ENCODE measurements around the gene CACNA2D3. TPM values are rescaled to one million over a fixed set of nuclear protein-coding genes. Genes with fewer than 3 reads are reported as not detected.

Gene CACNA2D3
- total RNA-seq, 1 donor from 2014 or later, result 10.0 TPM

GRCh38 chr3:55078876-55079275 is 956.5 kb downstream of the CACNA2D3 start:
- Mint-ChIP-seq H3K27ac (ENCODE audit: unreplicated experiment) (no peak overlapping the region), H3K27me3 (ENCODE audit: unreplicated experiment) (no peaks in the 10 kb centered on the region)
- DNase-seq, result no peak

DNA sequence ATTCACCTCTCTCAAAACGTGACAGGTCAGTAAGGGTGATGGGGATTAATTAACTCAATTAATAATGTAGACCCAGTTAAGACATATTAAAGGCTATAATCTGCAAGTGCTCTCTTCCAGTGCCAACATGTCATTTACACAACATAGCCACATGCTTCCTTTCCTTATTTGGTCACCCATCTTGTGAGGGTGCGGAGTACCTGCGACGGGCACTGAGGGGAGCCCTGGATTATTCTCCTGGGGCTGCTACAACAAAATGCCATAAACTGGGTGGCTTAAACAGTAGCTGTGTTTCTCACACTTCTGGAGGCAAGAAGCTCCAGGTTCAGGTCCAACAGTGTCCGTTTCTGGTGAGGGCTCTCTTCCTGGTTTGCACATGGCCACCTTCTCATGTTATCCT is 962.9 kb downstream of the CACNA2D3 start:
- TF ChIP-seq, protein P1, sequence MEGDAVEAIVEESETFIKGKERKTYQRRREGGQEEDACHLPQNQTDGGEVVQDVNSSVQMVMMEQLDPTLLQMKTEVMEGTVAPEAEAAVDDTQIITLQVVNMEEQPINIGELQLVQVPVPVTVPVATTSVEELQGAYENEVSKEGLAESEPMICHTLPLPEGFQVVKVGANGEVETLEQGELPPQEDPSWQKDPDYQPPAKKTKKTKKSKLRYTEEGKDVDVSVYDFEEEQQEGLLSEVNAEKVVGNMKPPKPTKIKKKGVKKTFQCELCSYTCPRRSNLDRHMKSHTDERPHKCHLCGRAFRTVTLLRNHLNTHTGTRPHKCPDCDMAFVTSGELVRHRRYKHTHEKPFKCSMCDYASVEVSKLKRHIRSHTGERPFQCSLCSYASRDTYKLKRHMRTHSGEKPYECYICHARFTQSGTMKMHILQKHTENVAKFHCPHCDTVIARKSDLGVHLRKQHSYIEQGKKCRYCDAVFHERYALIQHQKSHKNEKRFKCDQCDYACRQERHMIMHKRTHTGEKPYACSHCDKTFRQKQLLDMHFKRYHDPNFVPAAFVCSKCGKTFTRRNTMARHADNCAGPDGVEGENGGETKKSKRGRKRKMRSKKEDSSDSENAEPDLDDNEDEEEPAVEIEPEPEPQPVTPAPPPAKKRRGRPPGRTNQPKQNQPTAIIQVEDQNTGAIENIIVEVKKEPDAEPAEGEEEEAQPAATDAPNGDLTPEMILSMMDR (IDR thresholded peaks at IDR 0.05; ENCODE audit: partially characterized antibody, unreplicated experiment), result no peak
- Mint-ChIP-seq H3K4me1 (ENCODE audit: low read depth, unreplicated experiment) (peaks cover 4% of the 10 kb centered on the region), H3K9me3 (ENCODE audit: unreplicated experiment) (peaks cover 2% of the 10 kb centered on the region), H3K36me3 (ENCODE audit: unreplicated experiment) (no peaks in the 10 kb centered on the region), H3K27ac (ENCODE audit: unreplicated experiment) (no peak overlapping the region), H3K27me3 (ENCODE audit: unreplicated experiment) (peaks cover 6% of the 10 kb centered on the region), H3K4me3 (ENCODE audit: unreplicated experiment) (no peak overlapping the region)
- no peak for DNase-seq

More at GRCh38 chr3:55078876-55079275, 956.5 kb downstream of the CACNA2D3 start:
- TF ChIP-seq, protein P1 (IDR thresholded peaks at IDR 0.05; ENCODE audit: partially characterized antibody, unreplicated experiment), result no peak
- no peaks in the 10 kb centered on the region for H3K9me3 Mint-ChIP-seq (ENCODE audit: unreplicated experiment)
- no peak overlapping the region for H3K4me3 Mint-ChIP-seq (ENCODE audit: unreplicated experiment)
- peaks cover 5% of the 10 kb centered on the region for H3K4me1 Mint-ChIP-seq (ENCODE audit: low read depth, unreplicated experiment)
- no peaks in the 10 kb centered on the region for H3K36me3 Mint-ChIP-seq (ENCODE audit: unreplicated experiment)

DNA sequence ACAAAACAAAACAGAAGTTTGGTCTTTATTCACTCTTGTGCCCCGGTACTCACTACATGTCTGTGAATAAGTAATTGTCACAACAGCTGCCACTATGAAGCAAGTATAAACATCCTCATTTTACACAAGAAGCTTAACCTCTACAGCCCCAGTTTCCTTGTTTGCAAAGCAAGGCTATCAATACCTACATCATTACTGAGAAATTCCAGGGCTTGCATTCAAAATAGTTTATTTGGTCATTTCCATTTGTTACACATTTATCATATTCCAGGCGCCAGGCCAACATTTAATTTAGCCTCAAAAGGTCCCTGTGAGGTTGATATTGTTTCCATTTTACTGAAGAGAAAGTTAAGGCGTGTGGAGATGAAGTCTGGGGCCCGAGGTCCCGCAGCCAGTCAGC is 966.9 kb downstream of the CACNA2D3 start:
- Mint-ChIP-seq H3K27ac (ENCODE audit: unreplicated experiment) (no peak overlapping the region), H3K4me3 (ENCODE audit: unreplicated experiment) (no peak overlapping the region), H3K36me3 (ENCODE audit: unreplicated experiment) (no peaks in the 10 kb centered on the region), H3K9me3 (ENCODE audit: unreplicated experiment) (peaks cover 2% of the 10 kb centered on the region), H3K27me3 (ENCODE audit: unreplicated experiment) (peaks cover 8% of the 10 kb centered on the region), H3K4me1 (ENCODE audit: low read depth, unreplicated experiment) (no peaks in the 10 kb centered on the region)
- no peak for DNase-seq
- TF ChIP-seq, protein P1 (IDR thresholded peaks at IDR 0.05; ENCODE audit: partially characterized antibody, unreplicated experiment), result no peak

DNA sequence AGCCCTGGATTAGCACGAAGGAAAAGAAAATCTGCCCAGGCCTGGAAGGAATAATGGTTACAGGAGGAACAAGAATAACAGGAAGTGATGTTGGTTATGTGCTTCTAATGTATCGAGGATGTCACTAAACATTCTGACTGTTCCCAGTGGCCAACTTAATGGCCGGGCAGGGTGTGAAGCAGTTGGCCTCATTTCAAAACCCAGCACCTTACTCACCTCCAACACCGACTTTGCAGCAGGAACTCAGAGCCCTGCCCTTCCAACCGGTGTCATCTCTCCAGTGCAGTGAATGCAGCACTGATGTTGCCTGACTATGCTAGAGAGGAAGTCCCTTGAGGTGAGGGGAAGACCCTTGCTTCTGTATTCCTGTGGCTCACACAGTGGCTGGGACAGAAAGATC is 967.9 kb downstream of the CACNA2D3 start:
- DNase-seq, result no peak
- Mint-ChIP-seq H3K36me3 (ENCODE audit: unreplicated experiment) (no peaks in the 10 kb centered on the region), H3K4me3 (ENCODE audit: unreplicated experiment) (no peak overlapping the region), H3K27ac (ENCODE audit: unreplicated experiment) (no peak overlapping the region), H3K27me3 (ENCODE audit: unreplicated experiment) (peaks cover 8% of the 10 kb centered on the region), H3K4me1 (ENCODE audit: low read depth, unreplicated experiment) (no peaks in the 10 kb centered on the region), H3K9me3 (ENCODE audit: unreplicated experiment) (peaks cover 2% of the 10 kb centered on the region)
- TF ChIP-seq, protein P1 (IDR thresholded peaks at IDR 0.05; ENCODE audit: partially characterized antibody, unreplicated experiment), result no peak

- no peak overlapping the region for H3K27ac Mint-ChIP-seq (ENCODE audit: unreplicated experiment)
- peaks cover 2% of the 10 kb centered on the region for H3K9me3 Mint-ChIP-seq (ENCODE audit: unreplicated experiment)
- TF ChIP-seq, protein P1 (IDR thresholded peaks at IDR 0.05; ENCODE audit: partially characterized antibody, unreplicated experiment), result no peak
- H3K27me3 Mint-ChIP-seq (ENCODE audit: unreplicated experiment), result peaks cover 8% of the 10 kb centered on the region
- H3K4me1 Mint-ChIP-seq (ENCODE audit: low read depth, unreplicated experiment), result no peaks in the 10 kb centered on the region
- no peak overlapping the region for H3K4me3 Mint-ChIP-seq (ENCODE audit: unreplicated experiment)
- H3K36me3 Mint-ChIP-seq (ENCODE audit: unreplicated experiment), result no peaks in the 10 kb centered on the region
- DNase-seq, result no peak
These were observed 968.4 kb downstream of the CACNA2D3 start for GRCh38 chr3:55090746-55091145.
